HepG2 (cell line): ENCODE measurements around the gene LMNA. TPM values are rescaled to one million over a fixed set of nuclear protein-coding genes. Genes with fewer than 3 reads are reported as not detected.

Experiments used
- DNMT1 ChIP-seq: sonication (generic); formaldehyde crosslinking; IDR thresholded peaks from 2 replicates; pipeline ENCODE4 v1.5.1; 2020; ENCODE audit warnings: mild to moderate bottlenecking, missing genetic modification reagents
- FUBP1 ChIP-seq: sonication (generic); formaldehyde crosslinking; IDR thresholded peaks from 2 replicates; pipeline ENCODE4 v1.5.1; 2020; ENCODE audit warnings: missing genetic modification reagents, mild to moderate bottlenecking, borderline replicate concordance
- HBP1 ChIP-seq: IDR thresholded peaks from 2 replicates; pipeline ENCODE4 v1.6.1; 2016; ENCODE audit warnings: low read depth, control low read depth
- HHEX ChIP-seq: IDR thresholded peaks from 2 replicates; pipeline ENCODE4 v1.6.1; 2016; ENCODE audit warnings: control low read depth
- HNRNPK ChIP-seq: fragments of 200-400 bp; formaldehyde crosslinking; IDR thresholded peaks from 2 replicates; pipeline ENCODE4 v1.6.1; 2018; ENCODE audit warnings: low read length, low read depth, moderate library complexity, mild to moderate bottlenecking; ENCODE audit not compliant: poor library complexity, severe bottlenecking
- RBAK ChIP-seq: sonication (generic); formaldehyde crosslinking; IDR thresholded peaks from 2 replicates; pipeline ENCODE4 v1.5.1; 2020; ENCODE audit warnings: mild to moderate bottlenecking, missing genetic modification reagents
- REL ChIP-seq: sonication (generic); formaldehyde crosslinking; conservative IDR thresholded peaks from 2 replicates; pipeline ENCODE4 v1.8.0; 2022; ENCODE audit warnings: mild to moderate bottlenecking, missing genetic modification reagents, moderate library complexity
- RFX3 ChIP-seq: IDR thresholded peaks from 2 replicates; pipeline ENCODE4 v1.6.1; 2016; ENCODE audit warnings: missing biosample characterization, missing genetic modification reagents
- SALL1 ChIP-seq: sonication (generic); formaldehyde crosslinking; IDR thresholded peaks from 2 replicates; pipeline ENCODE4 v1.8.0; 2022; ENCODE audit warnings: mild to moderate bottlenecking, missing genetic modification reagents
- SIN3B ChIP-seq: fragments of 150-350 bp; IDR thresholded peaks from 2 replicates; pipeline ENCODE4 v1.6.1; 2014; ENCODE audit warnings: low read length
- TCF7 ChIP-seq: sonication (generic); IDR thresholded peaks from 2 replicates; pipeline ENCODE4 v1.6.1; 2016; ENCODE audit warnings: antibody characterized with exemption, low read depth
- TSC22D2 ChIP-seq: sonication (generic); formaldehyde crosslinking; IDR thresholded peaks from 2 replicates; pipeline ENCODE4 v1.5.1; 2020; ENCODE audit warnings: missing genetic modification reagents, mild to moderate bottlenecking, borderline replicate concordance
- YY1 ChIP-seq: IDR thresholded peaks from 2 replicates; pipeline ENCODE4 v1.6.1; 2011; ENCODE audit warnings: low read length, low read depth, moderate library complexity, mild to moderate bottlenecking; ENCODE audit not compliant: insufficient read depth, insufficient replicate concordance
- ZBTB2 ChIP-seq: sonication (generic); formaldehyde crosslinking; IDR thresholded peaks from 2 replicates; pipeline ENCODE4 v1.8.0; 2022; ENCODE audit warnings: low read depth, missing genetic modification reagents
- ZBTB39 ChIP-seq: sonication (generic); formaldehyde crosslinking; IDR thresholded peaks from 2 replicates; pipeline ENCODE4 v1.5.0; 2020; ENCODE audit warnings: missing genetic modification reagents
- ZBTB7B ChIP-seq: sonication (generic); formaldehyde crosslinking; IDR thresholded peaks from 2 replicates; pipeline ENCODE4 v1.4.0; 2020; ENCODE audit warnings: missing genetic modification reagents
- ZNF33B ChIP-seq: sonication (generic); formaldehyde crosslinking; IDR thresholded peaks from 2 replicates; pipeline ENCODE4 v1.5.1; 2020; ENCODE audit warnings: mild to moderate bottlenecking, missing genetic modification reagents
- ZNF430 ChIP-seq: sonication (generic); formaldehyde crosslinking; IDR thresholded peaks from 2 replicates; pipeline ENCODE4 v1.9.0; 2021; ENCODE audit warnings: mild to moderate bottlenecking, missing genetic modification reagents
- ZNF841 ChIP-seq: sonication (generic); formaldehyde crosslinking; IDR thresholded peaks from 2 replicates; pipeline ENCODE4 v1.8.1; 2023; ENCODE audit warnings: missing genetic modification reagents, borderline replicate concordance
- polyA plus RNA-seq, 8 experiments: library from polyadenylated mRNA; depleted of rRNA in 3 of 8; stranded (reverse) in 7 of 8; unstranded in 1 of 8; fragments of >200 nt; fragmentation: Illumina TruSeq in 4 of 8; extraction: Trizol in 4 of 8; gene quantifications; 2 replicates each; pipeline versions ENCODE4 v1.2.1 to v1.2.3, GENCODE V29; 2011 to 2016; ENCODE audit warnings: low read depth in 4 of 8, missing spikeins in 1 of 8, mixed read lengths in 1 of 8; ENCODE audit not compliant: insufficient read depth in 1 of 8
- total RNA-seq, 5 experiments: library from RNA; depleted of rRNA; stranded (reverse); fragments of >200 nt; fragmentation: Illumina TruSeq; extraction: Trizol; gene quantifications; 2 replicates each; pipeline ENCODE4 v1.2.3, GENCODE V29; 2016; ENCODE audit warnings: low read depth in 1 of 5
- TF ChIP-seq, protein P1 (sequence below): sonication (generic); formaldehyde crosslinking; conservative IDR thresholded peaks from 2 replicates; pipeline ENCODE4 v1.4.0; 2020; ENCODE audit warnings: missing genetic modification reagents

LMNA gene
- total and polyA plus RNA-seq, 2 of the 13 experiments (the other 11 are each of a cell fraction or from before 2014, with no cell fraction given), result 107 to 225 TPM

- no peak for TF ChIP-seq ZBTB2 (CRISPR knock-in tag)
- peak; percentile 79 for TF ChIP-seq SALL1
- no peak for TF ChIP-seq ZNF33B (CRISPR knock-in tag)
- TF ChIP-seq TSC22D2 (CRISPR knock-in tag), result no peak
- TF ChIP-seq SIN3B, result no peak
- no peak for TF ChIP-seq HBP1 (CRISPR knock-in tag)
- TF ChIP-seq ZNF430 (CRISPR knock-in tag), result no peak
- TF ChIP-seq RBAK, result no peak
- TF ChIP-seq DNMT1, result no peak
- TF ChIP-seq ZNF841 (CRISPR knock-in tag), result no peak
- no peak for TF ChIP-seq HNRNPK
- no peak for TF ChIP-seq HHEX (CRISPR knock-in tag)
- TF ChIP-seq YY1, result no peak
- no peak for TF ChIP-seq FUBP1 (CRISPR knock-in tag)
- TF ChIP-seq ZBTB7B (CRISPR knock-in tag), result no peak; the same call in 1 of the 2 replicates
- TF ChIP-seq REL (CRISPR knock-in tag), result no peak
- no peak for TF ChIP-seq TCF7
- TF ChIP-seq RFX3 (CRISPR knock-in tag), result no peak
- TF ChIP-seq, protein P1, sequence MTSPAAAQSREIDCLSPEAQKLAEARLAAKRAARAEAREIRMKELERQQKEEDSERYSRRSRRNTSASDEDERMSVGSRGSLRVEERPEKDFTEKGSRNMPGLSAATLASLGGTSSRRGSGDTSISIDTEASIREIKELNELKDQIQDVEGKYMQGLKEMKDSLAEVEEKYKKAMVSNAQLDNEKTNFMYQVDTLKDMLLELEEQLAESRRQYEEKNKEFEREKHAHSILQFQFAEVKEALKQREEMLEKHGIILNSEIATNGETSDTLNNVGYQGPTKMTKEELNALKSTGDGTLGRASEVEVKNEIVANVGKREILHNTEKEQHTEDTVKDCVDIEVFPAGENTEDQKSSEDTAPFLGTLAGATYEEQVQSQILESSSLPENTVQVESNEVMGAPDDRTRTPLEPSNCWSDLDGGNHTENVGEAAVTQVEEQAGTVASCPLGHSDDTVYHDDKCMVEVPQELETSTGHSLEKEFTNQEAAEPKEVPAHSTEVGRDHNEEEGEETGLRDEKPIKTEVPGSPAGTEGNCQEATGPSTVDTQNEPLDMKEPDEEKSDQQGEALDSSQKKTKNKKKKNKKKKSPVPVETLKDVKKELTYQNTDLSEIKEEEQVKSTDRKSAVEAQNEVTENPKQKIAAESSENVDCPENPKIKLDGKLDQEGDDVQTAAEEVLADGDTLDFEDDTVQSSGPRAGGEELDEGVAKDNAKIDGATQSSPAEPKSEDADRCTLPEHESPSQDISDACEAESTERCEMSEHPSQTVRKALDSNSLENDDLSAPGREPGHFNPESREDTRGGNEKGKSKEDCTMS, result no peak
- TF ChIP-seq ZBTB39 (CRISPR knock-in tag), result no peak
Measured at GRCh38 chr1:156096640-156097391, 17.7 kb upstream of the LMNA start (continued).
